K562 (cell line): Measurements from ENCODE around the gene ZNF239. TPM values are rescaled to one million over a fixed set of nuclear protein-coding genes. Genes with fewer than 3 reads are reported as not detected.

Source experiments
- CBX2 ChIP-seq: fragments of 200-600 bp; sonication (generic); IDR thresholded peaks from one replicate; pipeline ENCODE4 v1.6.1; 2012; ENCODE audit warnings: mild to moderate bottlenecking, low read length, inconsistent platforms; ENCODE audit not compliant: insufficient read depth, poor library complexity, severe bottlenecking
- CHD2 ChIP-seq: IDR thresholded peaks from 2 replicates; pipeline ENCODE4 v1.6.1; 2011; ENCODE audit warnings: low read depth, low read length
- ETV5 ChIP-seq: sonication (generic); formaldehyde crosslinking; IDR thresholded peaks from 2 replicates; pipeline ENCODE4 v1.4.0; 2020; ENCODE audit warnings: low read depth, mild to moderate bottlenecking, missing genetic modification reagents
- FOXJ2 ChIP-seq: fragments of 200-800 bp; sonication (Bioruptor generic); IDR thresholded peaks from 2 replicates; pipeline ENCODE4 v1.6.1; 2016; ENCODE audit warnings: missing genetic modification characterization, missing compliant biosample characterization
- GTF2E2 ChIP-seq: fragments of 200-800 bp; sonication (Bioruptor generic); IDR thresholded peaks from 2 replicates; pipeline ENCODE4 v1.6.1; 2016; ENCODE audit warnings: missing genetic modification characterization, missing compliant biosample characterization
- GTF2F1 ChIP-seq: IDR thresholded peaks from 2 replicates; pipeline ENCODE4 v1.6.1; 2011; ENCODE audit warnings: low read depth, low read length, improper control_type of control experiment
- MEF2A ChIP-seq: IDR thresholded peaks from 2 replicates; pipeline ENCODE4 v1.6.1; 2011; ENCODE audit warnings: low read depth, mild to moderate bottlenecking, low read length, moderate library complexity; ENCODE audit not compliant: control insufficient read depth
- SMARCA5 ChIP-seq: fragments of 450-650 bp; IDR thresholded peaks from 2 replicates; pipeline ENCODE4 v1.6.1; 2016
- YY1 ChIP-seq, 3 experiments: IDR thresholded peaks; 2 replicates each; pipeline ENCODE4 v1.6.1; 2011; ENCODE audit warnings: low read length in 2 of 3, mild to moderate bottlenecking in 2 of 3, moderate library complexity in 2 of 3, borderline replicate concordance in 1 of 3, control low read depth in 1 of 3, low read depth in 1 of 3; ENCODE audit not compliant: insufficient read depth in 3 of 3, insufficient replicate concordance in 2 of 3, control insufficient read depth in 1 of 3, insufficient read length in 1 of 3; ENCODE audit errors: extremely low read depth in 1 of 3
- ZNF146 ChIP-seq: IDR thresholded peaks from one replicate; pipeline ENCODE4 v1.6.1; 2018; ENCODE audit warnings: missing compliant biosample characterization; ENCODE audit not compliant: unreplicated experiment
- ZNF212 ChIP-seq: fragments of 450-650 bp; formaldehyde crosslinking; IDR thresholded peaks from 2 replicates; pipeline ENCODE4 v1.4.0; 2020; ENCODE audit warnings: mild to moderate bottlenecking
- ZNF507 ChIP-seq: conservative IDR thresholded peaks from 2 replicates; pipeline ENCODE4 v1.6.1; 2017; ENCODE audit warnings: missing genetic modification characterization, missing compliant biosample characterization
- polyA plus RNA-seq, 8 experiments: library from polyadenylated mRNA; depleted of rRNA in 4 of 8; stranded (reverse) in 5 of 8; unstranded in 3 of 8; fragments of >200 nt; fragmentation: Nextera tagmentation in 2 of 8; fragmentation: Illumina TruSeq in 1 of 8; extraction: Ambion mirVana in 2 of 8; extraction: Trizol in 1 of 8; gene quantifications; 2 replicates each; pipeline versions ENCODE4 v1.2.1 to v1.2.3, GENCODE V29; 2011 to 2014; ENCODE audit warnings: inconsistent platforms in 1 of 8, missing spikeins in 1 of 8
- total RNA-seq, 7 experiments: library from RNA; depleted of rRNA in 6 of 7; stranded (reverse); fragments of >200 nt in 6 of 7; fragmentation: Illumina TruSeq in 2 of 7; extraction: Trizol in 2 of 7; gene quantifications; 2 replicates each; pipeline versions ENCODE4 v1.2.1 to v1.2.3, GENCODE V29; 2011 to 2021; ENCODE audit warnings: low replicate concordance in 1 of 7
- TF ChIP-seq, protein P1 (sequence below): sonication (generic); formaldehyde crosslinking; IDR thresholded peaks from 2 replicates; pipeline ENCODE4 v1.8.1; 2023; ENCODE audit warnings: mild to moderate bottlenecking, missing genetic modification reagents
- TF ChIP-seq, protein P2 (sequence below): fragments of 200-800 bp; sonication (Bioruptor generic); IDR thresholded peaks from 2 replicates; pipeline ENCODE4 v1.6.1; 2017; ENCODE audit warnings: missing genetic modification characterization, missing compliant biosample characterization
- TF ChIP-seq, protein P3 (sequence below): fragments of 250-450 bp; sonication (Bioruptor Pico); IDR thresholded peaks from 2 replicates; pipeline ENCODE4 v1.4.0; 2020; ENCODE audit warnings: borderline replicate concordance
- TF ChIP-seq, protein P4 (sequence below): sonication (generic); formaldehyde crosslinking; IDR thresholded peaks from 2 replicates; pipeline ENCODE4 v1.8.1; 2023; ENCODE audit warnings: missing genetic modification reagents, mild to moderate bottlenecking, borderline replicate concordance

ZNF239 gene
- total and polyA plus RNA-seq, 9 of the 15 experiments (the other 6 are each of a cell fraction or from before 2014, with no cell fraction given), result 13.7 to 26.7 (median 23.4) TPM

DNA sequence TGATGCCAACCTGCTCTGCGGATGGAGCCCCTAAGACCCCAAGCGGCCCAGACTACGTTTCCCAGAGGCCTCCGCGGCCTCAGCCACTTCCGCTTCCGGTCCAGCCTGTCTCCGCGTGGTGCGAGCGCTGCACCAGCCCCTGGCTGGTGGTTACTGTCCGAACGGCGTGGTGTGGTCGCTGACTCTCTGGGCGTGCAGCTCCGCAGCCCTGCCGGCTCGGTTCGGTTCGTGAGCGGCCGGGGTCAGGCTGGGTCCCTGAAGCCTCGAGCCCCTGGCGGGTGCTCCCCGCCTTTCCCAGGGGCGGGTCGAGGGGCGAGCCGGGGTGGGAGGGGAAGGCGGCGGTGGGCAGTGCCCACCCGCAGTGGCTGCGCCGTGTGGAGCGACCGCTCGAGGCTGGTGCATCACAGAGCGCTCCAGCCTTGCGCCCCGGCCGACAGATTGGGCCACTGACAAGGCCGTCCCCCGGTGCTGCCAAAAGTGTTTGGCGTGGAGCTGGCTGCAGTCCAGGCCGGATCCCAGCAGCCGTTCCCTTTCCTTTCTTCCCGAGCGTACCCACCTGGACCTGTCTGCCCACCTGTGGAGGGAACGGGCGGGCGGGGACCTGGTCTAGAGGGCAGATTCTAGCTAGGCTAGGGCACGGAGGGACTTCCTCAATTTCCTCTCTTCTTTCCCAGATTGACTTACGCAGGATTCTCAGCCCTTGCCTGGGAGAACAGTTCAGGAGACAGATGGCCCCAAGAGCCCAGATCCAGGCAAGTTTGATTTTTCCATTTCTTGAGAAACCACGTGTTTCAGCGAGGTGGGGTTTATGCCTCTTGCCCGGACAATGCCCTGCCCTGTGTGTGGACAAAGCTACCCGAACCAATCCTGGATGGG lies 32.1 kb upstream of the ZNF239 start, which contains the start of gene ZNF485 (continued):
- TF ChIP-seq, protein P1, sequence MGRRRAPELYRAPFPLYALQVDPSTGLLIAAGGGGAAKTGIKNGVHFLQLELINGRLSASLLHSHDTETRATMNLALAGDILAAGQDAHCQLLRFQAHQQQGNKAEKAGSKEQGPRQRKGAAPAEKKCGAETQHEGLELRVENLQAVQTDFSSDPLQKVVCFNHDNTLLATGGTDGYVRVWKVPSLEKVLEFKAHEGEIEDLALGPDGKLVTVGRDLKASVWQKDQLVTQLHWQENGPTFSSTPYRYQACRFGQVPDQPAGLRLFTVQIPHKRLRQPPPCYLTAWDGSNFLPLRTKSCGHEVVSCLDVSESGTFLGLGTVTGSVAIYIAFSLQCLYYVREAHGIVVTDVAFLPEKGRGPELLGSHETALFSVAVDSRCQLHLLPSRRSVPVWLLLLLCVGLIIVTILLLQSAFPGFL (CRISPR knock-in tag), result no peak
- TF ChIP-seq CBX2 (no peak), MEF2A (no peak), ZNF507 (tag) (no peak), GTF2F1 (no peak), ETV5 (no peak), SMARCA5 (no peak), ZNF212 (CRISPR knock-in tag) (no peak), GTF2E2 (tag) (no peak), YY1 (IDR thresholded peaks at IDR 0.05; ENCODE audit: borderline replicate concordance in 1 of 3, control insufficient read depth in 1 of 3, extremely low read depth in 1 of 3, insufficient read depth in 3 of 3, insufficient read length in 1 of 3, insufficient replicate concordance in 2 of 3, low read depth in 1 of 3, low read length in 2 of 3) (peak in 1 of 3 experiments; percentile 28), CHD2 (no peak), ZNF146 (no peak), FOXJ2 (tag) (no peak)
- TF ChIP-seq, protein P2, sequence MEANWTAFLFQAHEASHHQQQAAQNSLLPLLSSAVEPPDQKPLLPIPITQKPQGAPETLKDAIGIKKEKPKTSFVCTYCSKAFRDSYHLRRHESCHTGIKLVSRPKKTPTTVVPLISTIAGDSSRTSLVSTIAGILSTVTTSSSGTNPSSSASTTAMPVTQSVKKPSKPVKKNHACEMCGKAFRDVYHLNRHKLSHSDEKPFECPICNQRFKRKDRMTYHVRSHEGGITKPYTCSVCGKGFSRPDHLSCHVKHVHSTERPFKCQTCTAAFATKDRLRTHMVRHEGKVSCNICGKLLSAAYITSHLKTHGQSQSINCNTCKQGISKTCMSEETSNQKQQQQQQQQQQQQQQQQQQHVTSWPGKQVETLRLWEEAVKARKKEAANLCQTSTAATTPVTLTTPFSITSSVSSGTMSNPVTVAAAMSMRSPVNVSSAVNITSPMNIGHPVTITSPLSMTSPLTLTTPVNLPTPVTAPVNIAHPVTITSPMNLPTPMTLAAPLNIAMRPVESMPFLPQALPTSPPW (CRISPR knock-in tag), result peak; percentile 50; the same call in 1 of the 2 replicates
- TF ChIP-seq, protein P3, sequence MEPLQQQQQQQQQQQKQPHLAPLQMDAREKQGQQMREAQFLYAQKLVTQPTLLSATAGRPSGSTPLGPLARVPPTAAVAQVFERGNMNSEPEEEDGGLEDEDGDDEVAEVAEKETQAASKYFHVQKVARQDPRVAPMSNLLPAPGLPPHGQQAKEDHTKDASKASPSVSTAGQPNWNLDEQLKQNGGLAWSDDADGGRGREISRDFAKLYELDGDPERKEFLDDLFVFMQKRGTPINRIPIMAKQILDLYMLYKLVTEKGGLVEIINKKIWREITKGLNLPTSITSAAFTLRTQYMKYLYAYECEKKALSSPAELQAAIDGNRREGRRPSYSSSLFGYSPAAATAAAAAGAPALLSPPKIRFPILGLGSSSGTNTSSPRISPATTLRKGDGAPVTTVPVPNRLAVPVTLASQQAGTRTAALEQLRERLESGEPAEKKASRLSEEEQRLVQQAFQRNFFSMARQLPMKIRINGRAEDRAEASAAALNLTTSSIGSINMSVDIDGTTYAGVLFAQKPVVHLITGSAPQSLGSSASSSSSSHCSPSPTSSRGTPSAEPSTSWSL, result no peak
- TF ChIP-seq, protein P4, sequence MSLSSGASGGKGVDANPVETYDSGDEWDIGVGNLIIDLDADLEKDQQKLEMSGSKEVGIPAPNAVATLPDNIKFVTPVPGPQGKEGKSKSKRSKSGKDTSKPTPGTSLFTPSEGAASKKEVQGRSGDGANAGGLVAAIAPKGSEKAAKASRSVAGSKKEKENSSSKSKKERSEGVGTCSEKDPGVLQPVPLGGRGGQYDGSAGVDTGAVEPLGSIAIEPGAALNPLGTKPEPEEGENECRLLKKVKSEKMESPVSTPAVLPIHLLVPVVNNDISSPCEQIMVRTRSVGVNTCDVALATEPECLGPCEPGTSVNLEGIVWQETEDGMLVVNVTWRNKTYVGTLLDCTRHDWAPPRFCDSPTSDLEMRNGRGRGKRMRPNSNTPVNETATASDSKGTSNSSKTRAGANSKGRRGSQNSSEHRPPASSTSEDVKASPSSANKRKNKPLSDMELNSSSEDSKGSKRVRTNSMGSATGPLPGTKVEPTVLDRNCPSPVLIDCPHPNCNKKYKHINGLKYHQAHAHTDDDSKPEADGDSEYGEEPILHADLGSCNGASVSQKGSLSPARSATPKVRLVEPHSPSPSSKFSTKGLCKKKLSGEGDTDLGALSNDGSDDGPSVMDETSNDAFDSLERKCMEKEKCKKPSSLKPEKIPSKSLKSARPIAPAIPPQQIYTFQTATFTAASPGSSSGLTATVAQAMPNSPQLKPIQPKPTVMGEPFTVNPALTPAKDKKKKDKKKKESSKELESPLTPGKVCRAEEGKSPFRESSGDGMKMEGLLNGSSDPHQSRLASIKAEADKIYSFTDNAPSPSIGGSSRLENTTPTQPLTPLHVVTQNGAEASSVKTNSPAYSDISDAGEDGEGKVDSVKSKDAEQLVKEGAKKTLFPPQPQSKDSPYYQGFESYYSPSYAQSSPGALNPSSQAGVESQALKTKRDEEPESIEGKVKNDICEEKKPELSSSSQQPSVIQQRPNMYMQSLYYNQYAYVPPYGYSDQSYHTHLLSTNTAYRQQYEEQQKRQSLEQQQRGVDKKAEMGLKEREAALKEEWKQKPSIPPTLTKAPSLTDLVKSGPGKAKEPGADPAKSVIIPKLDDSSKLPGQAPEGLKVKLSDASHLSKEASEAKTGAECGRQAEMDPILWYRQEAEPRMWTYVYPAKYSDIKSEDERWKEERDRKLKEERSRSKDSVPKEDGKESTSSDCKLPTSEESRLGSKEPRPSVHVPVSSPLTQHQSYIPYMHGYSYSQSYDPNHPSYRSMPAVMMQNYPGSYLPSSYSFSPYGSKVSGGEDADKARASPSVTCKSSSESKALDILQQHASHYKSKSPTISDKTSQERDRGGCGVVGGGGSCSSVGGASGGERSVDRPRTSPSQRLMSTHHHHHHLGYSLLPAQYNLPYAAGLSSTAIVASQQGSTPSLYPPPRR (CRISPR knock-in tag), result no peak
